Measurements from ENCODE around the gene IQSEC1. TPM values are rescaled to one million over a fixed set of nuclear protein-coding genes. Genes with fewer than 3 reads are reported as not detected.

Gene IQSEC1
- polyA plus RNA-seq, 4 donors = 1.1 to 24.8 (median 7.8) TPM

DNA sequence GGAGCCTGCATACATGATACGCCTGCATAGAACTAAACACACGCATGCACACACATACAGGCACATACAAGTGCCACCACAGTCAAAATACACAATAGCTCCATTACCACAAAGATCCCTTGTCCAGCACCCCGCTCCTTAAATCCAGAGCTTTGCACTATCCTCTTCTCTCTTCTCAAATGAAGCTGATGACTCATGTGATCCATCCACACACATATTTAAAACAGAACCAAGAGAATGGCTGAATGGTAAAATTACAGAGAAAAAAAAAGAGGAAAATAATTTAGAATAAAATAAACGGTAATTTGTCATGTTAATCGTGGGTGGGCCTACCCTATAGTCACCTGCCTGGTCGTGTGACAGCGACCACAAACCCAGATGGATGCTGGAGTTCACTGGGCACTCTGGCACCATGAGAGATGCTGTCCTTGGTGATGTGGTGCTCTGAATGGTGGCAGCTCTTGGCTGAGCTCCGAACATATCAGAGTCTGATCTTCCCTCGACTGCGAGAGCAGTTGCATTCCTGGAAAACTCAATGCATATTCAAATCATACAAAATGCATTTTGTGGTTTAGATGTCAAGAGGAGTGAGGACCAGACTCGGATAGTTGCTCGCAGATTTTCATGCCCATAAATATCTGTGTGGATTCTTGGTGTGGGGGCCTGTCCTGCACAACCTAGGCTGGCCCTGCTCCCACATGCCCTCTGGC, 8.9 kb downstream of the IQSEC1 start:
- no peak for DNase-seq
- 73 to 78% (median 75%) methylated on average over 12 of the region's 12 CpGs for WGBS, 3 donors

DNA sequence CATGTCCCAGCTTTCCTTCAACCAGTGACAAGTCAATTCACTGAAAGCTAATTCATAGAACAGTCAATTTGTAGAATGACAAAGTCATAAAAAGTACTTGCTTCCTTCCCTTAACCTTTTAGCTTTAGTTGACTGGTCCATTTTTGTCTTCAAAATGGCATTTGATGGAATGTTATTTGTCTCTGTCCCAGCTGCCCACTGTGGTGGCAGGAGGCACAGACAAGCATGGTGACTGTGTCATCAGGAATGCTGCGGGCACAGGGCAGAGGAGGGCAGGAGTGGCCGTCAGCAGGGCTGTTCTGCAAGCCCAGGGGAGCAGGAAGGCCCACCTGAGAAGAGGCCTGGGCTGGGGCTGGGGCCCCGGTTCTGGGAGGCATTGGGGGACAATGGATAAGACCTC, 10.0 kb downstream of the IQSEC1 start:
- WGBS, 3 donors = 62 to 81% (median 76%) methylated on average over 3 of the region's 3 CpGs

More for the DNA sequence above, 8.9 kb downstream of the IQSEC1 start:
- H3K27me3 ChIP-seq (ENCODE audit: control insufficient read depth in 3 of 3, insufficient read depth in 3 of 3, low read length in 3 of 3) = no peaks in the 10 kb centered on the region
- no peak for FAIRE-seq
- no peak overlapping the region for H3K4me3 ChIP-seq (ENCODE audit: low read depth in 1 of 3, low read length in 3 of 3)
- no peaks in the 10 kb centered on the region for H3K9me3 ChIP-seq (ENCODE audit: control insufficient read depth in 2 of 2, insufficient read depth in 1 of 2, low read depth in 1 of 2, low read length in 1 of 2)
- no peak overlapping the region for H3K27ac ChIP-seq (ENCODE audit: low read depth in 1 of 3, low read length in 2 of 3)
- no peaks in the 10 kb centered on the region for H3K36me3 ChIP-seq (ENCODE audit: control insufficient read depth in 3 of 3, insufficient read depth in 2 of 3, low read depth in 1 of 3, low read length in 3 of 3)
- H3K4me1 ChIP-seq (ENCODE audit: control insufficient read depth in 3 of 3, insufficient read depth in 2 of 3, low read depth in 1 of 3, low read length in 2 of 3) = no peaks in the 10 kb centered on the region

GRCh38 chr3:13062647-13063046, 10.6 kb downstream of the IQSEC1 start:
- 75 to 87% (median 84%) methylated on average over 12 of the region's 12 CpGs for WGBS, 3 donors
- Histone ChIP-seq H3K4me1 (ENCODE audit: control insufficient read depth in 3 of 3, insufficient read depth in 2 of 3, low read depth in 1 of 3, low read length in 2 of 3) (no peaks in the 10 kb centered on the region), H3K4me3 (ENCODE audit: low read depth in 1 of 3, low read length in 3 of 3) (no peak overlapping the region), H3K36me3 (ENCODE audit: control insufficient read depth in 3 of 3, insufficient read depth in 2 of 3, low read depth in 1 of 3, low read length in 3 of 3) (no peaks in the 10 kb centered on the region), H3K9me3 (ENCODE audit: control insufficient read depth in 2 of 2, insufficient read depth in 1 of 2, low read depth in 1 of 2, low read length in 1 of 2) (no peaks in the 10 kb centered on the region), H3K27me3 (ENCODE audit: control insufficient read depth in 3 of 3, insufficient read depth in 3 of 3, low read length in 3 of 3) (no peaks in the 10 kb centered on the region), H3K27ac (ENCODE audit: low read depth in 1 of 3, low read length in 2 of 3) (no peak overlapping the region)
- DNase-seq (no peak), FAIRE-seq (no peak)

More for the DNA sequence above, 10.0 kb downstream of the IQSEC1 start:
- FAIRE-seq = no peak
- Histone ChIP-seq H3K36me3 (ENCODE audit: control insufficient read depth in 3 of 3, insufficient read depth in 2 of 3, low read depth in 1 of 3, low read length in 3 of 3) (no peaks in the 10 kb centered on the region), H3K9me3 (ENCODE audit: control insufficient read depth in 2 of 2, insufficient read depth in 1 of 2, low read depth in 1 of 2, low read length in 1 of 2) (no peaks in the 10 kb centered on the region), H3K27ac (ENCODE audit: low read depth in 1 of 3, low read length in 2 of 3) (no peak overlapping the region), H3K4me3 (ENCODE audit: low read depth in 1 of 3, low read length in 3 of 3) (no peak overlapping the region), H3K27me3 (ENCODE audit: control insufficient read depth in 3 of 3, insufficient read depth in 3 of 3, low read length in 3 of 3) (no peaks in the 10 kb centered on the region), H3K4me1 (ENCODE audit: control insufficient read depth in 3 of 3, insufficient read depth in 2 of 3, low read depth in 1 of 3, low read length in 2 of 3) (no peaks in the 10 kb centered on the region)
- DNase-seq = no peak

GRCh38 chr3:13060341-13060910, 12.8 kb downstream of the IQSEC1 start:
- Histone ChIP-seq H3K4me3 (ENCODE audit: low read depth in 1 of 3, low read length in 3 of 3) (no peak overlapping the region), H3K4me1 (ENCODE audit: control insufficient read depth in 3 of 3, insufficient read depth in 2 of 3, low read depth in 1 of 3, low read length in 2 of 3) (no peaks in the 10 kb centered on the region), H3K27me3 (ENCODE audit: control insufficient read depth in 3 of 3, insufficient read depth in 3 of 3, low read length in 3 of 3) (no peaks in the 10 kb centered on the region), H3K27ac (ENCODE audit: low read depth in 1 of 3, low read length in 2 of 3) (no peak overlapping the region), H3K36me3 (ENCODE audit: control insufficient read depth in 3 of 3, insufficient read depth in 2 of 3, low read depth in 1 of 3, low read length in 3 of 3) (no peaks in the 10 kb centered on the region), H3K9me3 (ENCODE audit: control insufficient read depth in 2 of 2, insufficient read depth in 1 of 2, low read depth in 1 of 2, low read length in 1 of 2) (no peaks in the 10 kb centered on the region)
- FAIRE-seq = no peak
- DNase-seq = no peak
- WGBS, 3 donors = 77 to 85% (median 81%) methylated on average over 16 of the region's 16 CpGs

GRCh38 chr3:13058346-13059120, 14.7 kb downstream of the IQSEC1 start:
- DNase-seq (no peak), FAIRE-seq (no peak)
- H3K36me3 ChIP-seq (ENCODE audit: control insufficient read depth in 3 of 3, insufficient read depth in 2 of 3, low read depth in 1 of 3, low read length in 3 of 3) = no peaks in the 10 kb centered on the region
- H3K27me3 ChIP-seq (ENCODE audit: control insufficient read depth in 3 of 3, insufficient read depth in 3 of 3, low read length in 3 of 3) = no peaks in the 10 kb centered on the region
- H3K4me3 ChIP-seq (ENCODE audit: low read depth in 1 of 3, low read length in 3 of 3) = no peak overlapping the region
- WGBS, 3 donors = 93 to 97% (median 94%) methylated on average over 10 to 11 of the region's 11 CpGs
- H3K27ac ChIP-seq (ENCODE audit: low read depth in 1 of 3, low read length in 2 of 3) = no peak overlapping the region
- no peaks in the 10 kb centered on the region for H3K4me1 ChIP-seq (ENCODE audit: control insufficient read depth in 3 of 3, insufficient read depth in 2 of 3, low read depth in 1 of 3, low read length in 2 of 3)
- no peaks in the 10 kb centered on the region for H3K9me3 ChIP-seq (ENCODE audit: control insufficient read depth in 2 of 2, insufficient read depth in 1 of 2, low read depth in 1 of 2, low read length in 1 of 2)

DNA sequence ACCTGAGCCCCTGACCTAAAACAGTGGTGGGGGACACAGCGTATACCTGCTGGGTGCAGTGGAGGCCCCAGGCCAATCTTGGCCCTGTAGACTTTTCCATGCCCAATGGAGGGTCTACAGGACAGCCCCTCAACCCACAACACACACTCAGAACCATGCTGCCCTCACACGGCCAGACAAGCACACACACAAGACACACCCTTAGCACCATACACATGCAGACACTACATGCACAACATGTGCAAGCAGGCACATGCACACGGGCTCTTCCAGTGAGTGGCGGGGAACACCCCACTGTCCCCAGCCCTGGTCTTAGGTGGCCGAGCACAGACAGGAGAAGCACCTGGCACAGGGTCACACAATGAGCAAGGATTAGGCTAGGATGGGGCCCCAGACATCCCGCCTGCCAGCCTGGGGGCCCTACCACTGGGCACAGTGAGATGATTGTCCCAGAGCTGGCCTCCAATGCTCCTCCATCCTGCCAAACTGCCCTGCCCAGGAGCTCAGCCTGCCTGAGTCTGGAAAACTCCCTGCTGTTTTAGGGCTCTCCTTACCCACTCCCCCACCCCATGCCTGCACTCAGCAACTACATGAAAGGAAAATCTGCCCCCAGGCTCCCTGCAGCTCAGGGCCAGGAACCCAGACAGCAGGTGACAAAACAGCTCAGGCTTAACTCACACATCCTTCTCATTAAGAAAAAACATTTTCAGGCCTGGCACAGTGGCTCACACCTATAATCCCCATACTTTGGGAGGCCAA, 15.8 kb downstream of the IQSEC1 start:
- Histone ChIP-seq H3K4me3 (ENCODE audit: low read depth in 1 of 3, low read length in 3 of 3) (no peak overlapping the region), H3K36me3 (ENCODE audit: control insufficient read depth in 3 of 3, insufficient read depth in 2 of 3, low read depth in 1 of 3, low read length in 3 of 3) (no peaks in the 10 kb centered on the region), H3K4me1 (ENCODE audit: control insufficient read depth in 3 of 3, insufficient read depth in 2 of 3, low read depth in 1 of 3, low read length in 2 of 3) (no peaks in the 10 kb centered on the region), H3K27ac (ENCODE audit: low read depth in 1 of 3, low read length in 2 of 3) (no peak overlapping the region), H3K27me3 (ENCODE audit: control insufficient read depth in 3 of 3, insufficient read depth in 3 of 3, low read length in 3 of 3) (peaks cover 0 to 4% (median 0%) of the 10 kb centered on the region in 3 donors), H3K9me3 (ENCODE audit: control insufficient read depth in 2 of 2, insufficient read depth in 1 of 2, low read depth in 1 of 2, low read length in 1 of 2) (no peaks in the 10 kb centered on the region)
- DNase-seq (no peak), FAIRE-seq (no peak)
- WGBS, 3 donors = 76 to 83% (median 82%) methylated on average over 6 of the region's 6 CpGs

GRCh38 chr3:13055634-13056033, 17.6 kb downstream of the IQSEC1 start:
- peaks cover 0 to 4% (median 0%) of the 10 kb centered on the region in 3 donors for H3K27me3 ChIP-seq (ENCODE audit: control insufficient read depth in 3 of 3, insufficient read depth in 3 of 3, low read length in 3 of 3)
- H3K4me1 ChIP-seq (ENCODE audit: control insufficient read depth in 3 of 3, insufficient read depth in 2 of 3, low read depth in 1 of 3, low read length in 2 of 3) = no peaks in the 10 kb centered on the region
- no peak overlapping the region for H3K4me3 ChIP-seq (ENCODE audit: low read depth in 1 of 3, low read length in 3 of 3)
- no peak for FAIRE-seq
- no peaks in the 10 kb centered on the region for H3K36me3 ChIP-seq (ENCODE audit: control insufficient read depth in 3 of 3, insufficient read depth in 2 of 3, low read depth in 1 of 3, low read length in 3 of 3)
- no peaks in the 10 kb centered on the region for H3K9me3 ChIP-seq (ENCODE audit: control insufficient read depth in 2 of 2, insufficient read depth in 1 of 2, low read depth in 1 of 2, low read length in 1 of 2)
- H3K27ac ChIP-seq (ENCODE audit: low read depth in 1 of 3, low read length in 2 of 3) = no peak overlapping the region
- WGBS, 3 donors = 74 to 91% (median 78%) methylated on average over 7 of the region's 7 CpGs
- no peak for DNase-seq

Data from small intestine (tissue), 7 donors.